Mucosa of descending colon (tissue), 3 donors: Measurements from ENCODE around the gene CHMP1B. TPM values are rescaled to one million over a fixed set of nuclear protein-coding genes. Genes with fewer than 3 reads are reported as not detected.

Experiments used
- ATAC-seq: fragments of 200-7000 bp; cut with Tn5 transposase; one replicate; pipeline ENCODE4 v1.9.1; 2020; ENCODE audit warnings: mild to moderate bottlenecking, moderate library complexity
- DNase-seq, 3 donors: peaks; one replicate each; pipeline ENCODE4 v3.0.0-alpha.2; 2020
- H3K36me3 ChIP-seq: fragments of 200-600 bp; one replicate; pipeline ENCODE4 v1.8.0; 2021; ENCODE audit warnings: low read depth, mild to moderate bottlenecking
- H3K4me1 ChIP-seq: fragments of 200-600 bp; one replicate; pipeline ENCODE4 v1.8.0; 2021; ENCODE audit warnings: low read depth, mild to moderate bottlenecking
- H3K4me3 ChIP-seq: fragments of 200-600 bp; one replicate; pipeline ENCODE4 v1.8.0; 2021; ENCODE audit warnings: mild to moderate bottlenecking
- H3K9me3 ChIP-seq: fragments of 200-600 bp; one replicate; pipeline ENCODE4 v1.8.0; 2021; ENCODE audit warnings: mild to moderate bottlenecking
- CTCF ChIP-seq: fragments of 200-600 bp; IDR thresholded peaks from one replicate; pipeline ENCODE4 v1.8.0; 2022; ENCODE audit warnings: antibody characterized with exemption, mild to moderate bottlenecking
- intact Hi-C, 2 donors: fragments of 100-400 bp; cut with DNase I in 1 of 2; cut with micrococcal nuclease in 1 of 2; formaldehyde crosslinking; loops; one replicate each; pipeline versions ENCODE4 v1.11.0 to v1.11.1; 2022; cut with DNase I, micrococcal nuclease
- total RNA-seq, 3 donors: library from RNA; stranded (reverse); fragmentation: NEBNext Ultra II Directional in 2 of 3; extraction: Animal tissue kit (Norgen Biotek cat#: 25700) in 2 of 3; gene quantifications; one replicate each; pipeline versions ENCODE4 v1.2.1 to v1.2.4, GENCODE V29; 2021 to 2023
- donor health status: DM: no; HTN: no; CAD: no; lungs with moderate emphysema.
- donor health status: DM: no; HTN: no; CAD: no.
- donor health status: DM: no; HTN: yes; CAD: no.

Gene CHMP1B
- total RNA-seq, 3 donors from 2014 or later, result 60.9 to 88.3 (median 66.7) TPM

DNA sequence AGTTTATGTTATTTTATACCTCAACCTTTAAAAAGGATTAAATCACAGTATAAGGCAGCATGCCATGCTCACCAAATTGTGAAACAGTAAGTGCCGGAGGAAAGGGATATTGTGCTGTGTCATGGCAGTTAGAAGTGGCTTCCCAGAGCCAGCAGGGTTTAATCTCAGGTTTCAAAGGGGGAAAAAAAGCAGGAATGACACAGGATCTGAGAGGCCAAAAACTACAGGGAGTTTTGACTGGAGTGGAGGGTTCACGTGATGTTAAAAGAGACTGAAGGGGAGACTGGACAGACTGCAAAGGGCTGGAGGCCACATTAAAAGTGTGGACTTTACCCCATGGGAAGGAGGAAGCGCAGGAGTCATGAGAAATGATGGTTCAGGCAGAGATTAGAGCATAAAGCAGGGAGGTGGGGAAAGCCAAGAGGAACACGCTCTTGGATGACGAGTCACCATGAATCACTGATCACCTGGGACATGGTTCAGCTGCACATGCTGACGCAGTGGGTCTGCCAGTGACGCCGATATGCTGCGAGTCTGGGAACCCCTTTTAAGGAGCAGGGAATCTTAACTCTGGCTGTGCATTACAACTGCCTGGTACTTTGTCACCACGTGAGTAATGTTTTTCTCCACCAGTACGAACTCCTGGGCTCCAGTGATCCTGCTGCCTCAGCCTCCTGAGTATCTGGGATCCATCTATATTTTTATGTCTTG, 6.1 kb downstream of the CHMP1B start:
- Histone ChIP-seq H3K36me3 (no peaks in the 10 kb centered on the region), H3K4me3 (no peak overlapping the region)

DNA sequence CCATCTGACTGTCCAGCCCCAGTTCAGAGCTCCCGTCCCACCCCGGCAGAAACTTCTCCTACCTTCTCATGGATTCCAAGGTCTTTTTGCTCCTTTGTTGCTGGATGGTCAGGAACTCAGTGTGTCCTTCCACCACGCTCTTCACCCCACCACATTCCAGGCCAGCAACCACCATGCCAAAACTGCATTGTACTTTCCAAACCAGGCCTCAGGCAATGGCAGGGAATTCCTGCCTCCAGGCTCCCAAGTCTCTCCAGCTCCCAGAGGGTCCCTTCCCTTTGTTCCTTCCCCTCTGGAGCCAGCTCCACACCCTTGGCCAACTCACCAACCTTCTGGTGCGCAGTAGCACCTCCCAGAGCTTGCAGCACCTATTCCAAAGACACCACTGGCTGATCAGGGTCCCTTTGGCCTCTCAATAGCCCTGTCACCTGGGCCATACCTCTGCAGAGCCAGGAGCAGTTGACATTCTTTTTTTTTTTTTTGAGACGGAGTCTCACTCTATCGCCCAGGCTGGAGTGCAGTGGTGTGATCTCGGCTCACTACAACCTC, 8.1 kb downstream of the CHMP1B start:
- Histone ChIP-seq H3K36me3 (no peaks in the 10 kb centered on the region), H3K4me1 (peaks cover 19% of the 10 kb centered on the region), H3K4me3 (no peak overlapping the region), H3K9me3 (no peaks in the 10 kb centered on the region)
- DNase-seq (no peak), ATAC-seq (no peak)
- no peak for TF ChIP-seq CTCF
- intact Hi-C loops, result loop anchor here (10.0 kb wide), 1 partner anchor 45 kb away; the partner anchor contains the start of gene MPPE1 (in 2 of the 2)

More for the DNA sequence above, 6.1 kb downstream of the CHMP1B start:
- DNase-seq (peak; percentile 73 to 82 (median 81)), ATAC-seq (peak; percentile 90)
- H3K9me3 ChIP-seq, result no peaks in the 10 kb centered on the region
- TF ChIP-seq CTCF, result no peak
- H3K4me1 ChIP-seq, result peaks cover 33% of the 10 kb centered on the region
- intact Hi-C loops, result loop anchor here (10.0 kb wide), 1 partner anchor 47 kb away; the partner anchor contains the start of gene MPPE1 (in 2 of the 2)

- Histone ChIP-seq H3K4me1 (peaks cover 19% of the 10 kb centered on the region), H3K36me3 (no peaks in the 10 kb centered on the region), H3K9me3 (no peaks in the 10 kb centered on the region), H3K4me3 (no peak overlapping the region)
- ATAC-seq (peak; percentile 62), DNase-seq (no peak)
- no peak for TF ChIP-seq CTCF
- intact Hi-C loops, result loop anchor here (10.0 kb wide), 1 partner anchor 45 kb away; the partner anchor contains the start of gene MPPE1 (in 2 of the 2)
These were observed 8.7 kb downstream of the CHMP1B start for GRCh38 chr18:11859903-11860407.

- Histone ChIP-seq H3K4me3 (no peak overlapping the region), H3K36me3 (no peaks in the 10 kb centered on the region), H3K4me1 (peaks cover 19% of the 10 kb centered on the region), H3K9me3 (no peaks in the 10 kb centered on the region)
- no peak for TF ChIP-seq CTCF
- ATAC-seq (no peak), DNase-seq (no peak)
- intact Hi-C loops, result no loop called here
These were observed 9.6 kb downstream of the CHMP1B start for GRCh38 chr18:11860594-11861450.

- Histone ChIP-seq H3K4me1 (peaks cover 14% of the 10 kb centered on the region), H3K9me3 (no peaks in the 10 kb centered on the region), H3K36me3 (no peaks in the 10 kb centered on the region), H3K4me3 (no peak overlapping the region)
- no peak for TF ChIP-seq CTCF
- intact Hi-C loops, result no loop called here
- ATAC-seq (no peak), DNase-seq (no peak)
These were observed 10.5 kb downstream of the CHMP1B start for GRCh38 chr18:11861583-11862288.
